Measurements from ENCODE around the gene THYN1. TPM values are rescaled to one million over a fixed set of nuclear protein-coding genes. Genes with fewer than 3 reads are reported as not detected.

Gene THYN1
- total RNA-seq (2014; rRNA removed; shearing (Covaris generic); ENCODE audit: low replicate concordance): 30.0 and 54.0 TPM in 2 replicates

- Histone ChIP-seq H3K4me1 (ENCODE audit: low read length) (peaks cover 19% of the 10 kb centered on the region), H3K4me3 (ENCODE audit: low read length) (peak within 1 kb of the TSS; percentile 71), H3K9me3 (ENCODE audit: low read length) (no peaks in the 10 kb centered on the region), H3K36me3 (ENCODE audit: insufficient read depth, low read length) (no peaks in the 10 kb centered on the region), H3K4me2 (ENCODE audit: low read depth, low read length, poor library complexity, severe bottlenecking) (peak within 1 kb of the TSS; percentile 83), H2AFZ (ENCODE audit: low read length) (peak within 1 kb of the TSS; percentile 67), H3K79me2 (ENCODE audit: low read length) (peaks cover 7% of the 10 kb centered on the region; the same call in 1 of the 2 replicates), H4K20me1 (ENCODE audit: insufficient read depth, low read depth, low read length) (no peaks in the 10 kb centered on the region), H3K9ac (ENCODE audit: low read length) (peak within 1 kb of the TSS; percentile 78), H3K27ac (ENCODE audit: low read length) (no peak within 1 kb of the TSS), H3K27me3 (ENCODE audit: low read length) (no peaks in the 10 kb centered on the region), H3K9me2 (replicated peaks; ENCODE audit: insufficient read depth, low read length) (no peaks in the 10 kb centered on the region)
- peak; percentile 96 for DNase-seq
Measured at GRCh38 chr11:134253188-134253993, at the start of gene THYN1, which contains the start of gene ACAD8. TSS of gene THYN1 (minus strand) at chr11:134253352. CDS start at chr11:134252882, 470 bp downstream. TSS of gene ACAD8 (plus strand) at chr11:134253568. CDS start at chr11:134253601, 33 bp downstream.

GRCh38 chr11:134294664-134295063 is 41.5 kb upstream of the THYN1 start:
- Histone ChIP-seq H3K36me3 (ENCODE audit: insufficient read depth, low read length) (no peaks in the 10 kb centered on the region), H3K4me3 (ENCODE audit: low read length) (no peak overlapping the region), H3K9me2 (replicated peaks; ENCODE audit: insufficient read depth, low read length) (no peaks in the 10 kb centered on the region), H3K27me3 (ENCODE audit: low read length) (no peaks in the 10 kb centered on the region), H3K4me2 (ENCODE audit: low read depth, low read length, poor library complexity, severe bottlenecking) (no peak overlapping the region), H3K9ac (ENCODE audit: low read length) (no peak overlapping the region), H3K9me3 (ENCODE audit: low read length) (no peaks in the 10 kb centered on the region), H3K27ac (ENCODE audit: low read length) (no peak overlapping the region), H3K79me2 (ENCODE audit: low read length) (no peaks in the 10 kb centered on the region), H3K4me1 (ENCODE audit: low read length) (no peaks in the 10 kb centered on the region), H4K20me1 (ENCODE audit: insufficient read depth, low read depth, low read length) (no peaks in the 10 kb centered on the region), H2AFZ (ENCODE audit: low read length) (no peak overlapping the region)
- no peak for DNase-seq

GRCh38 chr11:134293119-134294113 is 40.3 kb upstream of the THYN1 start:
- Histone ChIP-seq H3K36me3 (ENCODE audit: insufficient read depth, low read length) (no peaks in the 10 kb centered on the region), H3K9ac (ENCODE audit: low read length) (no peak overlapping the region), H4K20me1 (ENCODE audit: insufficient read depth, low read depth, low read length) (no peaks in the 10 kb centered on the region), H2AFZ (ENCODE audit: low read length) (no peak overlapping the region), H3K4me3 (ENCODE audit: low read length) (no peak overlapping the region), H3K9me2 (replicated peaks; ENCODE audit: insufficient read depth, low read length) (no peaks in the 10 kb centered on the region), H3K4me1 (ENCODE audit: low read length) (no peaks in the 10 kb centered on the region), H3K27ac (ENCODE audit: low read length) (no peak overlapping the region), H3K27me3 (ENCODE audit: low read length) (no peaks in the 10 kb centered on the region), H3K79me2 (ENCODE audit: low read length) (no peaks in the 10 kb centered on the region), H3K9me3 (ENCODE audit: low read length) (no peaks in the 10 kb centered on the region), H3K4me2 (ENCODE audit: low read depth, low read length, poor library complexity, severe bottlenecking) (no peak overlapping the region)
- DNase-seq: no peak

GRCh38 chr11:134292661-134293060 is 39.5 kb upstream of the THYN1 start:
- H3K36me3 ChIP-seq (ENCODE audit: insufficient read depth, low read length): no peaks in the 10 kb centered on the region
- no peaks in the 10 kb centered on the region for H3K27me3 ChIP-seq (ENCODE audit: low read length)
- H3K9me3 ChIP-seq (ENCODE audit: low read length): no peaks in the 10 kb centered on the region
- no peak for DNase-seq
- no peak overlapping the region for H3K27ac ChIP-seq (ENCODE audit: low read length)
- no peaks in the 10 kb centered on the region for H4K20me1 ChIP-seq (ENCODE audit: insufficient read depth, low read depth, low read length)
- no peak overlapping the region for H3K9ac ChIP-seq (ENCODE audit: low read length)
- H2AFZ ChIP-seq (ENCODE audit: low read length): no peak overlapping the region
- H3K79me2 ChIP-seq (ENCODE audit: low read length): no peaks in the 10 kb centered on the region
- no peaks in the 10 kb centered on the region for H3K9me2 ChIP-seq (replicated peaks; ENCODE audit: insufficient read depth, low read length)
- no peak overlapping the region for H3K4me3 ChIP-seq (ENCODE audit: low read length)
- H3K4me2 ChIP-seq (ENCODE audit: low read depth, low read length, poor library complexity, severe bottlenecking): no peak overlapping the region
- no peaks in the 10 kb centered on the region for H3K4me1 ChIP-seq (ENCODE audit: low read length)

GRCh38 chr11:134291196-134291595 is 38.0 kb upstream of the THYN1 start:
- H3K27me3 ChIP-seq (ENCODE audit: low read length): no peaks in the 10 kb centered on the region

GRCh38 chr11:134290646-134291045 is 37.5 kb upstream of the THYN1 start:
- H3K27me3 ChIP-seq (ENCODE audit: low read length): no peaks in the 10 kb centered on the region
- H3K27ac ChIP-seq (ENCODE audit: low read length): no peak overlapping the region
- no peaks in the 10 kb centered on the region for H4K20me1 ChIP-seq (ENCODE audit: insufficient read depth, low read depth, low read length)
- H3K36me3 ChIP-seq (ENCODE audit: insufficient read depth, low read length): no peaks in the 10 kb centered on the region
- no peaks in the 10 kb centered on the region for H3K4me1 ChIP-seq (ENCODE audit: low read length)
- H3K4me2 ChIP-seq (ENCODE audit: low read depth, low read length, poor library complexity, severe bottlenecking): no peak overlapping the region
- H3K9me3 ChIP-seq (ENCODE audit: low read length): no peaks in the 10 kb centered on the region
- no peak overlapping the region for H2AFZ ChIP-seq (ENCODE audit: low read length)
- H3K4me3 ChIP-seq (ENCODE audit: low read length): no peak overlapping the region
- no peak for DNase-seq
- H3K9me2 ChIP-seq (replicated peaks; ENCODE audit: insufficient read depth, low read length): no peaks in the 10 kb centered on the region
- no peak overlapping the region for H3K9ac ChIP-seq (ENCODE audit: low read length)
- no peaks in the 10 kb centered on the region for H3K79me2 ChIP-seq (ENCODE audit: low read length)

More at GRCh38 chr11:134291196-134291595, 38.0 kb upstream of the THYN1 start:
- H3K79me2 ChIP-seq (ENCODE audit: low read length): no peaks in the 10 kb centered on the region
- H3K9ac ChIP-seq (ENCODE audit: low read length): no peak overlapping the region
- no peak for DNase-seq
- no peak overlapping the region for H3K27ac ChIP-seq (ENCODE audit: low read length)
- H4K20me1 ChIP-seq (ENCODE audit: insufficient read depth, low read depth, low read length): no peaks in the 10 kb centered on the region
- H3K9me3 ChIP-seq (ENCODE audit: low read length): no peaks in the 10 kb centered on the region
- no peak overlapping the region for H3K4me3 ChIP-seq (ENCODE audit: low read length)
- no peak overlapping the region for H3K4me2 ChIP-seq (ENCODE audit: low read depth, low read length, poor library complexity, severe bottlenecking)
- H3K4me1 ChIP-seq (ENCODE audit: low read length): no peaks in the 10 kb centered on the region
- H3K36me3 ChIP-seq (ENCODE audit: insufficient read depth, low read length): no peaks in the 10 kb centered on the region
- no peaks in the 10 kb centered on the region for H3K9me2 ChIP-seq (replicated peaks; ENCODE audit: insufficient read depth, low read length)
- no peak overlapping the region for H2AFZ ChIP-seq (ENCODE audit: low read length)

- Histone ChIP-seq H4K20me1 (ENCODE audit: insufficient read depth, low read depth, low read length) (no peaks in the 10 kb centered on the region), H3K9me3 (ENCODE audit: low read length) (no peaks in the 10 kb centered on the region), H3K9ac (ENCODE audit: low read length) (no peak overlapping the region), H3K27me3 (ENCODE audit: low read length) (no peaks in the 10 kb centered on the region), H3K79me2 (ENCODE audit: low read length) (no peaks in the 10 kb centered on the region), H3K4me1 (ENCODE audit: low read length) (no peaks in the 10 kb centered on the region), H3K9me2 (replicated peaks; ENCODE audit: insufficient read depth, low read length) (no peaks in the 10 kb centered on the region), H2AFZ (ENCODE audit: low read length) (no peak overlapping the region), H3K4me2 (ENCODE audit: low read depth, low read length, poor library complexity, severe bottlenecking) (no peak overlapping the region), H3K27ac (ENCODE audit: low read length) (no peak overlapping the region), H3K4me3 (ENCODE audit: low read length) (no peak overlapping the region), H3K36me3 (ENCODE audit: insufficient read depth, low read length) (no peaks in the 10 kb centered on the region)
- DNase-seq: no peak
Measured at GRCh38 chr11:134289789-134290188, 36.6 kb upstream of the THYN1 start.

GRCh38 chr11:134289167-134289566 is 36.0 kb upstream of the THYN1 start:
- Histone ChIP-seq H3K4me1 (ENCODE audit: low read length) (no peaks in the 10 kb centered on the region), H2AFZ (ENCODE audit: low read length) (no peak overlapping the region), H3K27me3 (ENCODE audit: low read length) (no peaks in the 10 kb centered on the region), H3K79me2 (ENCODE audit: low read length) (no peaks in the 10 kb centered on the region), H4K20me1 (ENCODE audit: insufficient read depth, low read depth, low read length) (no peaks in the 10 kb centered on the region), H3K9me3 (ENCODE audit: low read length) (no peaks in the 10 kb centered on the region), H3K9me2 (replicated peaks; ENCODE audit: insufficient read depth, low read length) (no peaks in the 10 kb centered on the region), H3K9ac (ENCODE audit: low read length) (no peak overlapping the region), H3K36me3 (ENCODE audit: insufficient read depth, low read length) (no peaks in the 10 kb centered on the region), H3K4me3 (ENCODE audit: low read length) (no peak overlapping the region), H3K27ac (ENCODE audit: low read length) (no peak overlapping the region), H3K4me2 (ENCODE audit: low read depth, low read length, poor library complexity, severe bottlenecking) (no peak overlapping the region)
- DNase-seq: no peak
